COLO829 (cell line): Measurements from ENCODE around the gene HS3ST3B1.

ENCODE experiments used
- DNase-seq: peaks from one replicate; pipeline ENCODE4 v3.0.0; 2012; ENCODE audit warnings: low spot score

Gene HS3ST3B1

DNA sequence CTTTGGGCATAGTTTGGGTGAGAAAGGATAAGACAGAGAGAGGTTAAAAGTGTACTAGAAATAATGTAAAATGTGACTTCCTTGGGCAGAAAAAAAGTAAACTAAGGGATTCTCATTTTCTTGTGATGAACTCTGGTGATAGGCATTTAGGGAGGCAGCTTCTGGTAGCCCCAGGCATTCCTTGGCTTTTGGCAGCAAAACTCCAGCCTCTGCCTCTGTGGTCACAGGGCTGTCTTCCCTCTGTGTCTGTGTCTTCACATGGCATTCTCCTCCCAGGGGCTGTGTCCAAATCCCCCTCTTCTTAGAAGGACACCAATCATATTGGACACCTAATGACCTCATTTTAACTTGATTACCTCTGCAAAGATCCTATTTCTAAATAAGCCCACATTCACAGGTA lies 54.7 kb downstream of the HS3ST3B1 start:
- no peak for DNase-seq

DNA sequence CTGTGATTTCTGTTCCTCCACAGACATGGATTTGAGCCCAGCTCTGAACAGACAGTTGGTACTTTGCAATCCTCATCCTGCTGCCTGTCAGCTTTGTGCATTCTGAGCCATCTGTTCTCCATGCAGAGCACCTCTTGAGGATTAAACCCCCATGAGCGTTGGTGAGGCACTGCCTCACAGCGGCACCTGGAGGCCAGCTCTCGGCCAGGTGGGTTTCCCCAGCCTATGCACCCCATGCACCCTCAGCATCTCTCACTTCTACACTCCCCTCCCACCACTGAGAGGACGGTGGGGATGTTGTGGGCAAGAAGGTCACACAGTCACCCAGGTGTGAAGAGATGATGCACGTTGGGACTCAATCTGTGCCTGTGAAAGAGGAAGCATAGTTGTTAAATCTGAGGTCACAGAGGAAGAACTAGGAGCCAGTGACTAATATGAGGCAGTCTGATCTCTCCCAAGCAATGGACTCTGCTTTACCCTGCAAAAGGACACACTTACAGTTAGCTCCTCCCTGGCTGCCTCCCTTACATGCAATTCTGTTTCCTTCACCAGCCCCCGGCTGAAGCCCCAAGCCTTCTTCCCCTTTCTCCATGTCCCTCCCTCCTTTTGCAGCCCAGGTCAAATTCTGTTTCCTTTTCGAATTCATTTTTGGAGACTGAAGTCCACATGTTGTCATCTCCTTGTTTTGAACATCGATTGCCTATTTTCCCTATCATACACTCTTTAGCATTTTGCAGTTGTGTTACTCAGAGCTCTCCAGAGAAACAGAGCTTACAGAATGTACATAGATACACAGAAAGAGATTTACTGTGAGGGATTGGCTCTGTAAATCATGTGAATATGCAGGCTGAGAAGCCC lies 58.5 kb downstream of the HS3ST3B1 start:
- no peak for DNase-seq

DNA sequence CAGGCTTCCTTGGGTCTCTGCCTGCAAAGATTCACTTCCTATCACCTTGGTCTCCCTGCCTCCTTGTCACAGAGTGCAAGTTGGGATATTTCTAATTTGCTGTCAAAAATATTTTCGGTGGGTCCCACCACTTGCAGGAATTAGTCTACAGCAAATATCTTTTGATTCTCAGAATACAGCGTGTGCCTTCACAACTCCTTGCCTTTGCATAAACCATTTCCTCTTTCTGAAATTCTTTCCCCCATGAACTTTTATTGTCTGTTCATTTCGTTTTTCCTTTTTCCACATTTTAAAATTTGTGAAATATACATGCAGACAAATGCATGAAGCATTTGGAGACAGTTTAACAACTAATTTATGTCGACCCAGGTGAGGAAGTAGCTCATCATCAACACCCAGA lies 60.0 kb downstream of the HS3ST3B1 start:
- DNase-seq, result no peak

DNA sequence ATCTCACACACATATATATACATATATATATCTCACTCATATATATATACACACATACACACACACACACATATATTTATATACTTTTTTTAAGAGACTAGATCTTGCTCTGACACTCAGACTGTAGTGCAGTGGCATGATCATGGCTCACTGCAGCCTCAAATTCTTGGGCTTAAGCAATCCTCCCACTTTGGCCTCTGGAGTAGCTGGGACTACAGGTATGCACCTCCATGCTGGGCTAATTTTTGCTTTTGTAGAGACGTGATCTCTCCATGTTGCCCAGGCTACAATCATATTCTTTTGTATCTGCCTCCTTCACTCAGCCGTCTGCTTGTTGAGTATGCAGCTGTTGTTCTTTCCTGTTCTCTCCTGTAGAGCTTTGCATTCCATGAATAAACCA lies 60.6 kb downstream of the HS3ST3B1 start:
- DNase-seq, result no peak

DNA sequence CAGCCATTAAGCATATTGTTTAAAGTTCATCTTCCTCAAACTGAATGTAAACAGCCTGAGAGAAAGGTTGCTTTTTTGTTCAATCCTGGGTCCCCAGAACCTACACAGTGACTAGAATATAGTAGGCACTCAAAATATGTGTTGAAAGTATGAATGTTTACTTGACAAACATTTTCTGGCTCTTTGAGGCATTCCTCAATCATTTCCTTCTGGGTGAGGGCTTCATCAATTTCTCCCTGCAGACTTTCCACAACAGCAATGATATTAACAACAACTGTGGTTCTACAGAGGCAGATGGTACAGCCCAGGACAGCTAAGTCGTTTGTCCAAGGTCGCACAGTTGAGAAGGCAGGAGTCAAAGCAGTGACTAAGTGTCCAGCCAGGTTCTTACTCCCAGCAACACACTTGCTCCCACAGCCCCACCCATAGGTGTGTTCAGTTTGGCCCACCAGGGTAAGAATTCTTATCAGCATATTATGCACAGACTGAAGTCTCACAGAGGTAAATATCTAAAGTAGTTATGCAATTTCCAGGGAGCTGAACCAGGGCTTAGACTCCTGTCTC lies 61.1 kb downstream of the HS3ST3B1 start:
- no peak for DNase-seq

DNA sequence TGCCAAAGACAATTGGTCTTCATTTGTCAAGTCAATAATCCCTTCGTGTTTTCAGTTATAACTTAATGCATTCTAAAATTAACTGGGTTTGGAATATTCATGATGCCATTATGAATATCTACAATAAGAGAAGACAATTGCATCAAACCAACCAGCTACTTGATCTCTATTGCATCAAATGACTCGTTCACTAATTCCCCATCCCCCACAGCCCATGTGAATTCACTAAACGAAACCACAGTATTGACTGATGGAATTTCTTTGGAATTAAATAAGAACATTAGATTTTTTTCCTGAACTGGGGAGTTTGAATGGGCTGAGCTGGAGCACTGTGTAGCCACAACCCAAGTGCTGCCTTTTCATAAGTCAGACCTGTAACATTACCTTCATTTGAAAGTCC lies 65.3 kb downstream of the HS3ST3B1 start:
- DNase-seq, result no peak

DNA sequence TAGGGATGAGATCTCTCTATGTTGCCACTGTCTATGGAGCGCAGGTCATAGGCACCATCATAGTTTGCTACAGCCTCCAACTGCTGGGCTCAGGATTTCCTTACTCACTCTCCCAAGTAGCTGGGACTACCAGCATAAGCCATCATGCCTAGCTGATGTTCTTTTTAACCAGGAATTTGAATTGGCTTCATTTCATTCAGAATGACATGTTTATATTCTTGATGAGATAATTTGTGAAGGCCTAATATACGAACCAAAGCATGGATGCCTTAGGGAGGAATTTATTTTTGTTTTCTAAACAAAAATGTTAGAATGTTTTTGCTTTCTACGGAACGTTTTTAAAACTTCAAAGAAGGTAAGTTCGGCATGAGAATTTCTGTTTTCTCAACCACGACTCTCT lies 71.6 kb downstream of the HS3ST3B1 start:
- no peak for DNase-seq

DNA sequence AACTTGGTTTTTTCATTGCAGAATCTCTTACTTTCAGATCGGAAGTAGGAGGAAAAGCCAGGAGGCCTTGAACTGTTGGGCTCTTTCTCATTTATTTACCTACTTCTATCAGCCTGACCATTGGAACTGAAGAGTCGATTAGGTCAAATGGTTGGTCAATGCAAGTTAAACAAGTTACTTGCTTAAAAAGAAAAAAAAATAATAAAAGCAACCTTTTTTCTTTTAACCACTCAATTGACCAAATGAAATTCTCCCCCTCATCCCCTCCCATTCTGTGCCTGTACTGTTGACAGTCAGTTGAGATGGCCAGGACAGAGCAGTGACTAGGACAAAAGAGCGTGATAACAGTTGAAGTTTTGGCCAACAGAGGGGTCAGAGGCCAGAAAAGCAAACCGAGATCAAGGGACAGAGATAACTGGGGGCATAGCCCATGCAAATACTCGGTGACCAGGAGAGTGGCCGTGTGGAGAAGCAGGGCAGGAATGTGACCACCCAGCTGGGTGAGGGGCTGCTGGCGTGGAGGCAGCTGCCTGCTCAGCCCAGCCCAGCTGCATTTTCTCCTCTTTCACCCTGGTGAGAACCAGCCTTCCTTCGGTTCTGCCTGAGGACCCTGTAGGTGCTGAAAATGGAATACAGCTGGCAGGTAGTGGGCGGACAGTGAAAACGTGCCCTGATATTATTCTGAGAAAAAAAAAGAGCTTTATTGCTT lies 72.2 kb downstream of the HS3ST3B1 start:
- DNase-seq, result no peak

DNA sequence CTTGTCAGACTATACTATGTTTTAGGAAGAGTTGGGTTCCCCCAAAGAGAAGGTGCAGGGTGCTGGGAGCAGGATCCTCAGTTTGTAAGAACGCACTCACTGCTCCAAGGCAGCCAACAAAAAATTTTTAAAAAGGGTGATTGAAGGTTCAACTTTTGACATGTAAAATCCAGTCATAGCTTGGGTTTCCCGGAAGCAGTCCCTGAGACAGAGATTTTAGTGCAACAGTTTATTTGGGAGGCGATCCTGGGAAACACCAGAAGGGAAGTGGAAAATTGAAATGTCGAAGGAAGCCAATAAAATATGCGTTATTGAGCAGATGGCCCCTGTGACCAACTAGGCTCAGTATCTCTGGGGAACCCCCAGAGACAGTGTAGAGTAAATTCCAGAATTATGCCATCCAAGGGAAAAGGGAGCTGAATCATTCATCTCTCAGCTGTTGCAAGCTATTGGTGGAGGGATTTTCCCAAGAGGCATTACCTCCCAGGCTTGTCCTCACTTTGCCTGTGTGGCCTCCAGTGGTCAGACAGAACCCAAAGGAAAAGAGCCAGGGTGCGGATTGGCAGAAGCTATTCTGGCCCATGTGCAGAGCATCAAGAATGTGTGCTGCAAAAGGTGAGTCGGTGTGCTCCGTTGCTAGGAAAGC lies 72.9 kb downstream of the HS3ST3B1 start:
- DNase-seq, result no peak

DNA sequence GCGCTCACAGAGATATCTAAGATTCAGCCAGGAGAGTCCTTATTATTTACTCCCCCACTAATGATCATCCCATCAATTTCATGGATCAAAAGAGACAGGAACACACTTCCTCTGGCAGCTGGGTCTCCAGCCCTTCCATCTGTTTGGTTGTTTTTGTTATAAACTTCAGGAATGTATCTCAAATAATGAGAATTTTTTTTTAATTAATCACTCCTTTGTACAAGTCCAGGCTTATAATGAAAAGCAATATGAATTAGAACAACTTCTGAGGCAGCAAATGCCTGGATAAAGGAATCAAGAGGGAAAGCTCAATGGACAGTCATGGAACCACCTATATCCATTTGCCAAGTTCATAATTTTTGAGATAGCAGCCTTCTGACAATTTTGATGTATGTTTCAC lies 73.4 kb downstream of the HS3ST3B1 start:
- no peak for DNase-seq

DNA sequence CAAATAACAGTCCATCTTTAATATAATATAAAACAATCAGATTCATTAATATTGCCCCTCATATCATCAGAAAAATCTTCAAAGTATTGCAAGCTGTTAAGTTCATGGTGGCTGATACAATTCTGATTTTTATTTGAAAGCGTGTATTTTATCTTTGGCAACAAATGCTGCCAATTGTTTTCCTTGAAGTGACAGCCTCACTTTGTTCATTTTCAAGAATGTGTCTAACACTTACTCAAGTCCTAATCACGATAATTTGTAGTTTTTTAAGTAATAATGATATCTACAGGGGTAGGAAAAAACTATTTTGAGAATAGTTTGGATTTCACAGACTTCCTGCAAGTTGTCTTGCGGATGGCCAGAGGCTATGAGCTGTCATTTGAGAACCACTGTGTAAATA lies 75.8 kb downstream of the HS3ST3B1 start:
- no peak for DNase-seq

DNA sequence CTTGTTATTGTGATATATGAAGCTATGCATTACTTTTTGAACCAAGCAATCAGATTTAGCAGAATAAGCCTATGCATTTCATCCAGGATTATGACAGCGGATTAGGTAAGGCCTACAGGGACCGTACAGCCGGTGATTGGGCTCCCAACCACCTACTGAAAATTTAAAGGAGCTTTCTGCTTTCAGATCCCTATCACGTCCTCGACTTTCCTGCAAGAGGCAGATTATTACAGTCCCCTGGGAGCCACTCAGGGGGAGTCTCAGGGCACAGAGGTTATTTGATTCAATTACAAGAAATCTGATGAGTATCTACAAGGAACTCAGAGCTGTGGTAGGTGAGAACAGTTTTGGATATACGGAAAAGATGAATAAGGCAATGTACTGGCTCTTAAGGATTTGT lies 80.7 kb downstream of the HS3ST3B1 start:
- DNase-seq, result no peak

DNA sequence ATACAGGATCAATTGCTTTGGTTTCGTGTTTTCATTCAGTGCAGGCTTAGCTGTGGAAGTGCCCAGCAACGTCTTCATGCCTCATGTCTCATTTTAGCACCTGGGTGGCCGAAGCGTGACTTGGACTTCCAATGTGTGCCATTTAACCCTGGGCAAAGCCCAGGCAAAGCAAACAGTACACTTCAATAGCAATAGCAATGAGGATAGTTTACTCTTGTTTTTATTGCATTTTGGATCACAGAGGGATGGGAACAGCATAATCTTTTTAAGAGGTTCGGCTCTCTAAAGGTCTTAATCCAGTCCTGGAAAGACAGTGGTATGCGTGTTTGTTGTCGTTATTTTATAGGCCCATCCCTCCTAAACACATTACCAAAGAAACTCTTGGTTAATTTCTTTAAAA lies 86.2 kb downstream of the HS3ST3B1 start:
- DNase-seq, result no peak

DNA sequence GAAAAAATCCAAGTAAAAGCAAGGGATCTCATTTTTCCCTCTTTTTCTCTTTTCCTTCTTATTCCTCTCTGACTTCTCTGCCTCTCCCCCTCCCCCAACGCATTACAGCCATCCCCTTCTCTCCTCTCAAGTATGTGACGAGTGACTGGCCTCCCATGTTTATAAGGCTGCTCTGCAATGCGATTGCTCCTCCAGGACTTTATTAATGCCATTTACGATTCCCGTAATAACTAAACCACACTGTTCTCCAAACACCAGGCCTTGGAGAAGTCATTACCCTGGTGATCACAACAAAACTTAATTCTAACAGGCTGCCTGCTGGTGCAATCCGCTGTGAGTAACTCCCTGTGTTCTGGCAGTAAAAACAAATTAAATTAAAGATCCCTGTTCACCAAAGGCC lies 88.8 kb downstream of the HS3ST3B1 start:
- no peak for DNase-seq

DNA sequence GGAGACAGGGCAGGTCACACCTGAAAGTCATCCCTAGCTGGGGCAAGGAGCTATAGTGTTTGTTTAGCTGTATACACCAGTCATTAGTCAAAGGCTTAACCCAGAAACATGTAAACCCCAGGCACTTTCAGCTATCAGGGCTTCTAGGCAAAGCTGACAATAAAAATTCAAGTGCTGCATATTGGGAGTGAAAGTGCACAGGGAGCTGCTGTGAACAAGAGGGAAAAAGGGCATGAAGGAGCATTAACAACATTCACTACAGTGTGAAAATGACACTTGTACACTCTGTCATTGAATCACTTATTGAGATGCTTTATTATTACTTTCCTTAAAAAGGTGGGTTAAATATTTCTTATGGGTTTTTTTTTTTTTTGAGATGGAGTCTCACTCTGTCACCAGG lies 92.8 kb downstream of the HS3ST3B1 start:
- DNase-seq, result no peak

DNA sequence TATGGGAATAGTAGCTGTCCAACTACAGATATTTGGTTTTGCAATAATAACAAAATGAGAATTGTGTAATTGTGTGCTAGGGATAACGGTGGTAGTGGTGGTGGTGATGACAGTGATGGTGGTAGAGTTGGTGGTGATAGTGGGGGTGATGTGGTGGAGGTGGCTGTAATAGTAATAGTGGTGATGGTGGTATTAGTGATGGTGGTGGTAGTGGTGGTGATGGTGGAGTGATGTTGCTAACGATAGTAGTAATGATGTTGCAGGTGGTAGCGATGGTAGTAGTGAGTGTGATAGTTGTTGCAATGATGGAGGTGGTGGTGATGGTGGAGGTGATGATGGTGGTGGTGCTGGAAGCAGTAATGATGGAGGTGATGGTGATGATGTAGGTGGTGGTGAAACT lies 94.4 kb downstream of the HS3ST3B1 start:
- no peak for DNase-seq

DNA sequence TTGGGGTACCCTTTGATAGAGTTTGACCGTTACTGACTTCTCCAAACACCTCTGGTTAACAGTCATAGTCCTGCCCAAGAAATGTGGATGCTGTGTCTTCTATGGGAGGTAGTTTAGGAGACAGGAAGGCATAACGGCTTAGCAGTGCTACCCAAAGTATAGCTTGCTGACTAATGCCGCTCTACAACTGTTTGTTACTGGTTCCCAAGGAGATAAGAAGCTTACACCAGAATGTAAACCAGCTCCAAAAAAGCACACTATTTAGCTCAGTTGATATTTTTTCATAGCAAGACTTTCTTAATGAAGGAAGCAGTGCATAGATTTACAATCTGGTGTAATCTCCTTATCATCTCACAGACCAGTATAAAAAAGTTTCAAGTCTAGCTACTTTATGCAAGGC lies 95.7 kb downstream of the HS3ST3B1 start:
- no peak for DNase-seq

DNA sequence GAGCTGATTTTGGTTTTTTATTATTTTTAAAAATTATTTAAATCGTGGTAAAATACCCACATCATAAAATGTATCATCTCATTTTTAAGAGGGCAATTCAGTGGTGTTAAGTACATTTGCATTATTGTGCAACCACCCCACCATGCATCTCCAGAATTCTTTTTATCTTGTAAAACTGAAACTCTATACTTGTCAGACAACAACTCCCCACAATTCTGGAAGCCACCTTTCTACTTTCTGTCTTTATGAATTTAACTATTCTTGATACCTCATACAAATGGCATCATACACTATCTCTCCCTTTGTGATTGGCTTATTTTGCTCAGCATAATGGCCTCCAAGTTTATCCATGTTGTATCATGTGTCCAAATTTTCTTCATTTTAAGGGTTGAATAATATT lies 97.9 kb downstream of the HS3ST3B1 start:
- no peak for DNase-seq
